NCI-H128 (cell line): ENCODE results near the gene GJD3.

Experiments
- DNase-seq: peaks from one replicate; lab custom pipeline; 2025; ENCODE audit not compliant: unreplicated experiment; lab: John Stamatoyannopoulos, UW

GJD3 gene

DNA sequence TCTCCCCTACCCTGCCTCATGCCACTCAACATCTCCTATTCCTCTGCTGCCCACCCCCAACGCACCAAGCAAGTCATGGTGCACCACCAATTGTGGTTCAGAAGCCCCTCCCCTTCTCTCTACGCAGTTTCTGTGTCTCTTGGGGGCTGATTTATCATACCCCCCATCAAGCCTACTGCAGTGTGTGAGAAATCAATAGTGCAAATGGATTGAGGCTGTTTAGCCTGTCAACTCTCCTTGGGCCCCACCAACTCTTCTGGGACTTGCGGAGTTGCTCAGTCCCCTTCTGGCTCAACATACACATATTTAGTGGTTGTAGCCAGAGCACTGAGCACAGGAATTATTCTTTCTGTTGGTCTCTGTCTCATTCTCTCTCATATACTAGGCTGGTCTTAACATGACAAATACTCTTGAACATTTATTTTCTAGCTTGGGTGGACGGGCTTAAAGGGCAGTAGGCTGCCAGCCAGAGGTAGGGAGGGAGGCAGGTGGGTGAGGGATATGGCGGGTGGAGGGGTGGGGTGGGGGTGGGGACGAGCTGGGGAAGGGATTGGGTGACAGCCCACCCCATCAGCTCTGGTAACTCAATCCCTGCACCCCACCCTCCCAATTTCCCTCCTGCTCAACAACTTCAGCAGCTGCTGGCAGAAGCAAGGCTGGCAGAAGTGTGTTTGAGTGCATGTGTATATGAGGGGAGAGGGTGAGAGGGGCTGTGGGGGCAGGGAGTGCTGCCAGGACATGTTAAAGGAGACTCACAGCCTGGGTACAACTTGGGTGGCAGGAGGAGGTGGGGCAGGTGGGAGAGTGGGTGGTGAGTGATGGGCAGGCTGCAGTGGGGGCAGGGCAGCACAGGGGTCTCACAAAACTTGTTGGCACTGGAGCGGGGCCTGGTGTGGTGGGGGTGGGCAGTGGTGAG lies 50.6 kb downstream of the GJD3 start:
- peak; percentile 19 for DNase-seq
